Activated naive CD8-positive, alpha-beta T cell treated with anti-CD3 and anti-CD28 coated beads, Interleukin-2, amount 50 U/mL, for 24 hours (primary cell): Measurements from ENCODE around the gene WFIKKN1.

Experiments used
- ATAC-seq: fragments of 150-1000 bp; cut with Tn5 transposase; one replicate; pipeline ENCODE4 v1.10.0; 2021
- DNase-seq: peaks from one replicate; pipeline ENCODE4 v3.0.0; 2021
- H3K27ac Mint-ChIP-seq: one replicate; pipeline ENCODE4 v1.8.0; 2021; ENCODE audit warnings: mild to moderate bottlenecking, mixed read lengths
- H3K27me3 Mint-ChIP-seq: one replicate; pipeline ENCODE4 v1.8.0; 2021; ENCODE audit warnings: mixed read lengths
- H3K36me3 Mint-ChIP-seq: one replicate; pipeline ENCODE4 v1.8.0; 2021; ENCODE audit warnings: low read depth, mixed read lengths
- H3K4me1 Mint-ChIP-seq: one replicate; pipeline ENCODE4 v1.8.0; 2021; ENCODE audit warnings: mixed read lengths
- H3K4me3 Mint-ChIP-seq: one replicate; pipeline ENCODE4 v1.8.0; 2021; ENCODE audit warnings: mild to moderate bottlenecking, moderate library complexity, mixed read lengths
- H3K9me3 Mint-ChIP-seq: one replicate; pipeline ENCODE4 v1.8.0; 2021; ENCODE audit warnings: mixed read lengths

WFIKKN1 gene

DNA sequence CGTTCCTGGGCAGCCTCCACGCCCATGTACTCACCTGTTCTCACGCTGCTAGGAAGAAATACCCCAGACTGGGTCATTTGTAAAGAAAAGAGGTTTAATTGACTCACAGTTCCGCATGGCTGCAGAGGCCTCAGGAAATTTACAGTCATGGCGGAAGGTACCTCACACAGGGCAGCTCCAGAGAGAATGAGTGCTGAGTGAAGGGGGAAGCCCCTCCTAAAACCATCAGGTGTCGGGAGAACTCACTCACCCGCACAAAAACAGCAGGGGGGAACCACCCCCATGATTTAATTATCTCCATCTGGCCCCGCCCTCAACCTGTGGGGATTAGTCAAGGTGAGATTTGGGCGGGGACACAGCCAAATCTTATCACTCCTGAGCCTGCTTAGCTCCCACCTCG, 22.8 kb upstream of the WFIKKN1 start:
- no peaks in the 10 kb centered on the region for H3K36me3 Mint-ChIP-seq
- H3K27ac Mint-ChIP-seq: peak overlapping the region; percentile 86
- peak; percentile 95 for ATAC-seq
- H3K27me3 Mint-ChIP-seq: no peaks in the 10 kb centered on the region
- no peaks in the 10 kb centered on the region for H3K9me3 Mint-ChIP-seq
- peak; percentile 60 for DNase-seq
- H3K4me3 Mint-ChIP-seq: peak overlapping the region; percentile 45
- peaks cover 20% of the 10 kb centered on the region for H3K4me1 Mint-ChIP-seq

DNA sequence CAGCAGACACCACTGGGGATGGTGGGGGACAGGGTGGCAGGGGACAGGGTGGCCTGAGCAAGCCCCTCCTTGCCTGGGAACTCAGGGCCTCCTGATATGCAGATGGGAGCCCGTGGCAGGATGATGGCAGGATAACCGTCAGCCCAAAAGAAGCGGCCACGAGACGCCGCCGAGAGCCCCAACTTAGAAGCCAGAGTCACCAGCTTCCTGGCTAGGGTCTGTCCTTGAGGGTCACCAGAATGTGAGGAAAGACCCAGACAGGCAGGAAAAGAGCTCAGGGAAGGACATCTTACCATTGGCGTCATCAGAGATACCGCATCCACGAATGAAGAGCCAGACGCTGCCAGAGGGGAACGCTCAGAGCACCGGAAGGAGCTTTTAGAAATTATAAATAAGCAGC, 21.5 kb upstream of the WFIKKN1 start:
- no peak overlapping the region for H3K27ac Mint-ChIP-seq
- H3K27me3 Mint-ChIP-seq: no peaks in the 10 kb centered on the region
- ATAC-seq: no peak
- DNase-seq: no peak
- no peak overlapping the region for H3K4me3 Mint-ChIP-seq
- H3K4me1 Mint-ChIP-seq: peaks cover 17% of the 10 kb centered on the region
- H3K36me3 Mint-ChIP-seq: no peaks in the 10 kb centered on the region
- H3K9me3 Mint-ChIP-seq: no peaks in the 10 kb centered on the region

DNA sequence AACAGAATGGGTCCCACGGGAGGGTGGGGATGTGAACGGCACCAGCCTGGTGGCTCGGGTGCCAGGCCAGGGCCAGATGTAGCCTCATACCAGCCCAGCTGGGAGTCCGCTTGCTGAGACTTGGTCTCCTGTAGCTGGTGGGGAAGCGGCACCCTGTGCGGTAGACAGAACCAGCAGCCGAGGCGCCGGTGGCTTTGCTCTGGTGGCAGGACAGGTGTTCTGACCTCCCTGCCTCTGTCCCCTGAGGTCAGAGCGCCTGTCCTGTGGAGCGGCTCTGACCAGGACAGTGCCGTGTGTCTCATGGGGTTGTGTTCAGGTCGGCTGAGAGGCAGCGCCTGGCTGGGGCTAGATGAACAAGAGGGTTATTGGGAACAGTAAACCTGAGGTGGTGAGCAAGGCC, 20.8 kb upstream of the WFIKKN1 start:
- H3K4me1 Mint-ChIP-seq: peaks cover 17% of the 10 kb centered on the region
- peaks cover 2% of the 10 kb centered on the region for H3K36me3 Mint-ChIP-seq
- no peaks in the 10 kb centered on the region for H3K9me3 Mint-ChIP-seq
- no peak overlapping the region for H3K4me3 Mint-ChIP-seq
- DNase-seq (no peak), ATAC-seq (no peak)
- H3K27me3 Mint-ChIP-seq: no peaks in the 10 kb centered on the region
- H3K27ac Mint-ChIP-seq: no peak overlapping the region

DNA sequence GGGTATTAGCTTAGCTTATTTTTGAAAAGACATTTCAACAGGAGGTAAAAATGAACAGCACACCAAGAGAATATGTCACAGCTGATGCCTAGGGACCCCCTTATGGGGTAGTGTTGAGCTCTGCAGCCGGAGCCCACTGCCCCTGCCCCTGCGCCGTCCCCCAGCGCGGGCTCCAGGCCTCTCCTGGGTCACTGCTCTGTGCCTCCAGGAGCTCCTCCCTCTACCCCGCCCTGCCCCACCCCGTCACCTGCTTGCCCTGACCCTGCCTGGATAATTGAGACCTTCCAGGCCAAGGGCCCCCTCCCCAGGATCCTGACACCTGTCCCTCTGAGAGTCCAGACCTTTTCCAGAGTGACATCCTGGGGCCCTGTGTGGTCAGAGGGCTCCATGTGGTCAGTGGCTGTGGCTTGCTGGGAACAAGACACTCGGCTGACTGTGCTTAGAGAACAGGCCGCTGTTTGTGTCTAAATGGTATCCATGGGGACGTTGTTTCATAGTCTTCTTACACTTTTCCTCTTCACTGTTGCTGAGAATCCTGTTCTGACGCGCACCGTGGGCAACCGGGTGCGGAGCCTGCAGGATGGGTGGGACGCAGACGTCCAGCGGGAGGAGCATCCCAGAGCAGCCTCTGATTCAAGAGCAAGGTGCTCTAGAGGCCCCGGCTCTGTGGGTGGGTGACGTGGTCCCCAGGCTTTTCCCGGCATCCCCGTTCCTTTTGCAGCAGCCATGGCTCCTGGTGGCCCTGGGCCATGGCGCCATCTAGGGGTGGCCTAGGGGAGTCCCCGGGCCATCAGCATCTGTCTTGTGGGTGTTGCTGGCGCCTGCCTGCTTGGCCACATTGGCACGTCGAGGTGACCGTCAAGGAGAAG, 20.0 kb upstream of the WFIKKN1 start:
- no peak overlapping the region for H3K27ac Mint-ChIP-seq
- peak; percentile 59 for ATAC-seq
- peaks cover 17% of the 10 kb centered on the region for H3K4me1 Mint-ChIP-seq
- no peak overlapping the region for H3K4me3 Mint-ChIP-seq
- peak; percentile 74 for DNase-seq
- no peaks in the 10 kb centered on the region for H3K9me3 Mint-ChIP-seq
- H3K27me3 Mint-ChIP-seq: no peaks in the 10 kb centered on the region
- peaks cover 2% of the 10 kb centered on the region for H3K36me3 Mint-ChIP-seq

DNA sequence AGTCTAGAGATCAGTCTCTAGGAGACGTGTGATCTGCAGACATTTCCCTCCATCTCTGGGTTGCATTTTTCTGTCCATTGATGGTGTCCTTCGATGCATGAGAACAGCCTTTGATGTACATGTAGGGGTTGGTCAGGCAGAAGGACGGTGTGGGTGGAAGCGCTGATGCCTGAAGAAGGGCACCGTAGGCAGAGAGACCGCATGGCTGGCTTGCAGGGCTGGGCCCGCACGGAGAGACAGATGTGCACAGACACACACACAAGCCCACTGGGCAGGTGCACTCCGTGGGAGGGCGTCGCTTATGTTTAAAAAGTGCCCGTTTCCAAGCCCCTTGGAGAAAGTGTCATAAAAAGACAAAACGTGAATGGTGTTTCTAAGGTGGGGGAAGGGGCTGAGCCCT, 15.7 kb upstream of the WFIKKN1 start:
- Mint-ChIP-seq H3K27ac (no peak overlapping the region), H3K27me3 (no peaks in the 10 kb centered on the region), H3K9me3 (no peaks in the 10 kb centered on the region)

DNA sequence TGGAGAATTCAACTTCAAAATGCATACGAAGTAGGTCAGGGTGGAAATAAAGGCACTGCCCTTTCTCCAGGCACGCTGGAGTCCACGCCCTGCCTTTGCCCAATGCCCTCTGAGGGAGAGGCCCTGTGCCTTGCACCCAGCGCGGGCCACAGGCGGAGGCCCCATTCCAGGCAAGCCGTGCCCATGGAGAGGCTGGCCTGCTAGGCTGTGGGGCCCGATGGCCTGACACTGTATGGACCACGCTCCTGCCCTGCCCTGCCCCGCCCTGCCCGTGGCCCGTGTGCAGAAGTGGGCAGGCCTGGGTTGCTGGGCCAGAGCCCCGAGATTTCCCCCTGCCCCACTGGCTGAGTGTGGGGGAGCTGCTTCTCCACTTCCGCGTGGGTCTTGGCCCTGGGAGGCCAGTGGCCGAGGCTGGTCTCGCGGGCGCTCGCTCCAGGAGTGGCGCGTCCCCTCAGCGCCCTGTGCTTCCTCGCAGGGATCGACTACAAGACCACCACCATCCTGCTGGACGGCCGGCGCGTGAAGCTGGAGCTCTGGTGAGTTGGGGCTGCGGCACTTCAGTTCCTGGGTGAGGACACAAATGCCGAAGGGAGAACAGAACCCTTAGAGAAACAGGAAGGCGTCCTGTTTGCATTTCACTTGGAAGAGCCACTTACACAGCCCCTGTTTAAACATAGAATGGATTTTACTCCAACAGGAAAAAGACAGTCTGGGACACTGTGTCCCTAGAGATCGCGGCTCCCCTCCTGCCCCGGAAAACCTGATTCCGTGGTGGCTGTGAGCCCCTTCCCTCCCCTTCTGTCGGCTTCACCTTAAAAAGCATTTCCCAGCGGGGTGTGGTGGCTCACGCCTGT, 13.8 kb upstream of the WFIKKN1 start:
- DNase-seq: no peak
- Mint-ChIP-seq H3K27me3 (no peaks in the 10 kb centered on the region), H3K9me3 (no peaks in the 10 kb centered on the region), H3K36me3 (peaks cover 2% of the 10 kb centered on the region), H3K27ac (no peak overlapping the region), H3K4me3 (no peak overlapping the region), H3K4me1 (no peaks in the 10 kb centered on the region)
- ATAC-seq: no peak

More for the DNA sequence above, 15.7 kb upstream of the WFIKKN1 start:
- Mint-ChIP-seq H3K36me3 (peaks cover 2% of the 10 kb centered on the region), H3K4me1 (peaks cover 3% of the 10 kb centered on the region), H3K4me3 (no peak overlapping the region)
- no peak for ATAC-seq
- DNase-seq: no peak

DNA sequence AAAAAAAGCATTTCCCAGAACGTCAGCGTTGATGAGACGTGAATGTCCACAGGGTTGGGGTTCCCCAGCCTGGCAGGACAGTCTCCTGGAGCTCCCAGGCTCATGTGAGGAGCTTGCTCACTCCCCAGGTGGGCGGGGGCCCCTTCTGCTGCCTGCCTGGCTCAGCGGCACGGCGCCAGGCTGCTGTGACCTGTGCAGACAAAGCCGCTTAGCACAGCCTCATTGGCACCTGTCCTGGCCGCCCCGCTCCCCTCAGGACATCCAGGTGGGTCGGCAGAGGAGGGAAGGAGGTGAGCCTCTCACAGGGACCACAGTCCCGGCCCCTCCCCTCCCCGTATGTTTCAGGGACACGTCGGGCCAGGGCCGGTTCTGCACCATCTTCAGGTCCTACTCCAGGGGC, 12.9 kb upstream of the WFIKKN1 start:
- ATAC-seq (no peak), DNase-seq (no peak)
- H3K4me1 Mint-ChIP-seq: no peaks in the 10 kb centered on the region
- no peak overlapping the region for H3K4me3 Mint-ChIP-seq
- no peaks in the 10 kb centered on the region for H3K27me3 Mint-ChIP-seq
- no peak overlapping the region for H3K27ac Mint-ChIP-seq
- peaks cover 2% of the 10 kb centered on the region for H3K36me3 Mint-ChIP-seq
- no peaks in the 10 kb centered on the region for H3K9me3 Mint-ChIP-seq

DNA sequence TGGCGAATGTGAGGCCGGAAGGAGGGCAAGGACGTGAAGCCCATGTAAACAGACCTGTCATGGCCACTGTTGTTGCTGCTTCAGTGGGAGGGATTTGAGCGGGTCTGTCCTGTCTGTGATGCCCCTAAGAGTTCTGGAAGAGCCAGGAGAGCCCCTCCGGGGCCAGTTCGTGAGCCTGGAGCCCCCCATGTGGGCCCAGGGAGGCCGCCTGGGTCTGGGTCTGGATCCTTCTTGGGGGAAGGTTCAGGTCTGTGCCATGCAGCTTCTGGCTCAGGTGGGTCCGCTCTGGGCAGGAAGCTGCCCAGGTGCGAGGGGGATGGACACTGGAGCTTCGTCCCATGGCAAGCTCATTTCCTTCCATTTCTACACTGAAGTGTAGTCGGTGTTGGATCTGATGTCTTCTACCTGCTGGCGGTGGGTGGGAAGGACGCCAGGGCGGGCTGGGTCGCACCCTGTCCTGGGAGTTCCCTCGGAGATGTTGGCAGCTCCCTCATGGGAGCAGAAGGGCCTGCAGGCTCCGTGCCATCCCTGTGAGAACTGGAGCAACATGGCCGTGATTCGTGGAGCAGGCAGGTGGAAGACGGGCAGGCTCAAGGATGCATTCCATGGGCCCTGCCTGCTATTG, 11.2 kb upstream of the WFIKKN1 start:
- H3K27ac Mint-ChIP-seq: no peak overlapping the region
- no peak for ATAC-seq

DNA sequence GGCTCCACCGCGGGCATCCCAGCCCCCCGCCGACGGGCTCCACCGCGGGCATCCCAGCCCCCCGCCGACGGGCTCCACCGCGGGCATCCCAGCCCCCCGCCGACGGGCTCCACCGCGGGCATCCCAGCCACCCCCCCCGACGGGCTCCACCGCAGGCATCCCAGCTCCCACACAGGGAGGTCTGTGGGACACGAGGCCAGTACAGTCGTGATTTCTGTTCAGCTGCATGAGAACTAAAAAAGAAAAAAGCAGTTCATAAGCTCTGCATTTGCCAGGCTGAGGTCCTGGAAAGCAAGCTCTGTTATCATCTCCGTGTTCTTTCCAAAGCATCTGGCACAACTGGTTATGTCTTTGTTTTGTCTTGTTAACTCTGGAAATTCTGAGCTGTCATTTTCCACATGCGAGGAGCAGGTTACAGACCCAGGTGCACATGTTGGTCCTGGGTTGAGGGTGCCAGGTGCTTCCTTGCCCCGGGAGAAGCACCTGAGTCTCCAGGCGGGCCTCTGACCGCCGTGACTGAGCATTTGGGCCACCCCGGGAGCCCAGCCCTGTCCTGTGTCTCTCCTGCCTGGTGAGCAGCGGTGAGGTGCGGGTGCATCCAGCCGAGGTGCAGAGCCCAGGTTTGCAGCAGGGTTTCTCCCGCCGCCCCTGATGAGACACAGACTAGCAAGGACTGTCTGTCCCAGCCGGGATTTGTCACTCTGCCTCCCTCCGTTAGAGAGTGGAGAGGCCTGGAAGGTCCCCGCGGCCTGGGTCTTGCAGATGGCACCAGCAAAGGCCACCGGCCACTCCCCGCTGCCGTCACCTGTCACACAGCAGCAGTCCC, 9.9 kb upstream of the WFIKKN1 start:
- Mint-ChIP-seq H3K27ac (no peak overlapping the region), H3K9me3 (no peaks in the 10 kb centered on the region), H3K4me1 (no peaks in the 10 kb centered on the region), H3K4me3 (no peak overlapping the region), H3K36me3 (no peaks in the 10 kb centered on the region), H3K27me3 (no peaks in the 10 kb centered on the region)
- no peak for ATAC-seq
- DNase-seq: no peak

More for the DNA sequence above, 11.2 kb upstream of the WFIKKN1 start:
- Mint-ChIP-seq H3K36me3 (peaks cover 2% of the 10 kb centered on the region), H3K4me3 (no peak overlapping the region), H3K27me3 (no peaks in the 10 kb centered on the region), H3K4me1 (no peaks in the 10 kb centered on the region), H3K9me3 (no peaks in the 10 kb centered on the region)
- DNase-seq: no peak

DNA sequence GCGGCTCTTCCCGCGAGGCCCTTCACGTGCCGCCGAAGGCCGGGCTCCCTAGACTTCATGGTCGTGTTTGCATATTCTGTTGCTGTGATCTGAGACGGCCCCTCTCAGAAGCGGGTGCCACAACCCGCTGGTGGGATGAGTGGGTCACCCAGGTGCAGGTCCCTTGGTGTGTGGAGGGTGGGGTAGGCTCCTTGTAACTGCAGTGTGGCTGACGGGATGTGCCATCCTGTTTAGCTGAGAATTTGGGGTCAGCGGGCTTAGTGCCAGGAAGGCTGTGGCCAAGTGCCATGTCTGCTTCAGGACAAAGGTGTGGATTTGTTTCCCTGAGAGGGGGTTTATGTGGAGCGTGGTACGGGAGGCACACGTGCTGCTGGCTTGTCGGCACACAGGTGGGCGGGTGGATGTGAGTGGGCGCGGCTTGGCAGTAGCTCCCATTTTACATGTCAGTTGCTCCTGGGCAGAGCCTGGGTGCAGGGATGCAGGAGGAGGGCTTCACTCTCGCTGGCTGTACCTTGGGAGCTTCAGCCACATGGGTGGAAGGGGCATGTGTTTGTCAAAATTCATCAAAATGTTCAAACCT, 9.2 kb upstream of the WFIKKN1 start:
- H3K4me3 Mint-ChIP-seq: no peak overlapping the region
- ATAC-seq: no peak
- no peaks in the 10 kb centered on the region for H3K27me3 Mint-ChIP-seq
- no peaks in the 10 kb centered on the region for H3K4me1 Mint-ChIP-seq
- H3K9me3 Mint-ChIP-seq: no peaks in the 10 kb centered on the region
- no peak for DNase-seq
- no peaks in the 10 kb centered on the region for H3K36me3 Mint-ChIP-seq
- no peak overlapping the region for H3K27ac Mint-ChIP-seq

DNA sequence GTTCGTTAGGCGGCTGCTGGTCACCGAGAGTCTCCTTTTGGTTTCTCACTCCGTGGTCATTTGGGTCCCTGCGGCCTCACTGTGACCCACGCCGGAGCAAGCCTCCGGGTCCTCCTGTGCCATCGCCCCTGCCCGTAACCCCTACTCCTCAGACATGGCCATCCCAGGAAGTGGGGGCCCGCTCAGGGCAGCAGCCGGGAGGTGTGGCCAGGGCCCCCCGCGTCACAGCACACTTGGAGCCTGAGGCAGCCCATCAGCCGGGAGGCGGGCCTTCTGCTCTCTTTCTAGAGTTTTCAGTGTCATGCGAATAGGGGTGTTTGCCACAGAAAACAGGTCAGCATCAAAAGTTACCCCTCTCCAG, 7.9 kb upstream of the WFIKKN1 start:
- Mint-ChIP-seq H3K27me3 (no peaks in the 10 kb centered on the region), H3K4me3 (no peak overlapping the region), H3K4me1 (no peaks in the 10 kb centered on the region)

DNA sequence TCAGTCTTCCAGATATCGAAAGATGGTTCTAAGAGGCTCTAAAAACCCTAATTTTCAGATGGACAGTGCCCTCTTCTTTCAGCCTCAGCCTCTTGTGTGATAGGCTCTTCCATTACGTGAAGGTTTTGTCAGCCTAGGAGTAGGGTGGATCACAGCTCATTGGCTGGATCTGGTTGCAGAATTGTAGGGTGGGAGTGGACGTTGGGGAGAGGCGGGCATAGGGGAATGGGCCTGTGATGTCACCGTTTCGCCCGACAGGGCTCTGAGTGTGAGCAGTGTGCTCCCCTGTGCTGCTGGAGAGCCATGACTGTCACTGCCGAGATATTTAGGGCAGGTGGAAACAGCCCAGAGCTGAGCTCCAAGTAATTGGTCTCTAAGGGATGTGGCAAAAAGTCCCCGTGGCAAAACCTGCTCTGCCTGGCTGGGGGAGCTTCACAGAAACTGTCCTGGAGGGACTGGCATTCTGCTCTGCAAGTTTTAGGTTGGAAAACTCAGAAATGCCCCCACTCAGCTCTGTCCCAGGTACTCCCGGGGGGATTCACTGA, 6.2 kb upstream of the WFIKKN1 start:
- ATAC-seq (no peak), DNase-seq (no peak)
- Mint-ChIP-seq H3K4me3 (no peak overlapping the region), H3K27ac (no peak overlapping the region), H3K36me3 (no peaks in the 10 kb centered on the region), H3K27me3 (no peaks in the 10 kb centered on the region), H3K9me3 (no peaks in the 10 kb centered on the region), H3K4me1 (no peaks in the 10 kb centered on the region)

More for the DNA sequence above, 7.9 kb upstream of the WFIKKN1 start:
- H3K27ac Mint-ChIP-seq: no peak overlapping the region
- no peak for DNase-seq
- no peak for ATAC-seq
- no peaks in the 10 kb centered on the region for H3K36me3 Mint-ChIP-seq
- no peaks in the 10 kb centered on the region for H3K9me3 Mint-ChIP-seq

DNA sequence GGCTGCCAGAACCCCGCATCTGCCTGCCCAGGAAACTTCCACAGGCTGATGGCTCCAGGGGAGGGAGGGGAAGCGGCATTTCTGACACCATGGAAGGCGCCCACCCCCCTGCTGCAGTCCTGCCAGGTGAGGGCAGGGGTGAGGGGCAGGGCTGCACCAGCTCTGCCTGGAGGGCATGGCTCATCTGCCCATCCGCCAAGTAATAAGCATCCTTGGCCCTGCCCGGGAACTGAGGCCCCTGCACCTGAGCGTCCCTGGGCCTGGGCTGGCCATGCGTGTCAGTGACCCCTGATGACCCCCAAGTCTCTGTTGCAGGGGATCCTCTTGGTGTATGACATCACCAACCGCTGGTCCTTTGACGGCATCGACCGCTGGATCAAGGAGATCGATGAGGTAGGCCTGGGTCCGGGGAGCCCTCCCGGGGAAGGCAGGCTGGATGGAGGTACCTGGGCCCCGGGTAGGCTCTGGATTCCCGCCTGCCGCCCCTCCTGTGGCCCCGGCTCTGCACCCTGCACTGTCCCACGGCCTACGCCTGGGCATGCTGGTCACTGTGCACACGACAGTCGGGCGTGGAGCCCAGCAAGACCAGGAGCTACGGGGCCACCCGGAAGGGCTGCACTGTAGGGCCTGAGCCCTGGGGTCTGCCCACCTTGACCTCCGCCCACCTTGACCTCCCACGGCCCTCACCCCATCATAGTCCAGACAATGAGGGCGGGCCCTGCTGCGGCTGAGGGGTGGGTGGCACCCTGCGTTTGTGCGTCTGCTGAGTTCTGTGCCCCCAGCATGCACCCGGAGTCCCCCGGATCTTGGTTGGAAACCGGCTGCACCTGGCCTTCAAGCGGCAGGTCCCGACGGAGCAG, 5.4 kb upstream of the WFIKKN1 start:
- H3K9me3 Mint-ChIP-seq: no peaks in the 10 kb centered on the region
- H3K27me3 Mint-ChIP-seq: no peaks in the 10 kb centered on the region
- DNase-seq (no peak), ATAC-seq (no peak)
- H3K27ac Mint-ChIP-seq: no peak overlapping the region
- H3K4me3 Mint-ChIP-seq: no peak overlapping the region
- H3K36me3 Mint-ChIP-seq: no peaks in the 10 kb centered on the region
- no peaks in the 10 kb centered on the region for H3K4me1 Mint-ChIP-seq
